Vagina (tissue), 2 donors: ENCODE data around the gene IFIT3.

Experiments used
- POLR2A ChIP-seq, 2 donors: fragments of 450-650 bp; IDR thresholded peaks; one replicate each; pipeline ENCODE4 v1.6.1; 2017; ENCODE audit warnings: antibody characterized with exemption in 2 of 2, mild to moderate bottlenecking in 2 of 2, moderate library complexity in 2 of 2
- TF ChIP-seq, protein P1 (sequence below), 3 experiments: fragments of 450-650 bp in 2 of 3; fragments of 200-600 bp in 1 of 3; sonication (generic) in 1 of 3; IDR thresholded peaks; one replicate each; pipeline ENCODE4 v1.5.1; 2017 to 2019; ENCODE audit warnings: antibody characterized with exemption in 3 of 3, mild to moderate bottlenecking in 2 of 3, moderate library complexity in 2 of 3

DNA sequence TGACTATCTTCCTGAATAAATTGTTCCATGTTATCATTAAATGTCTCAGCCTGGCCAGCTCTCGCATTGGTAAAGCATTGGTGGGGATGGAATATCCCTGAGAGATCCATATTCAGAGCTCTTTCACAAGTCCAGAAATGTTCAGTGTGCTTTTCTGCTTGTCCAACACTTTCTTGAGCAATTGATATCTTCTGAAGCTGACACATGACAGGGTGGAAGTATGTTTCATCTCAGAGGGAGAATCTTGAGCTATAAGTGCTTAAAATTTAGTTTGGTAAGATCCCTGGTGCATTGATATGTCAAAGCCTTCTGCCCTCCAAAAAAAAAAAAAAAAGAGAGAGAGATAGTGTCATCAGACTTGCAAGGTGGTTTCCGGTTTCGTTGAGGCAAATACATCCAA lies 7.4 kb downstream of the IFIT3 start:
- TF ChIP-seq POLR2A (IDR thresholded peaks at IDR 0.05) = no peak
- TF ChIP-seq, protein P1, sequence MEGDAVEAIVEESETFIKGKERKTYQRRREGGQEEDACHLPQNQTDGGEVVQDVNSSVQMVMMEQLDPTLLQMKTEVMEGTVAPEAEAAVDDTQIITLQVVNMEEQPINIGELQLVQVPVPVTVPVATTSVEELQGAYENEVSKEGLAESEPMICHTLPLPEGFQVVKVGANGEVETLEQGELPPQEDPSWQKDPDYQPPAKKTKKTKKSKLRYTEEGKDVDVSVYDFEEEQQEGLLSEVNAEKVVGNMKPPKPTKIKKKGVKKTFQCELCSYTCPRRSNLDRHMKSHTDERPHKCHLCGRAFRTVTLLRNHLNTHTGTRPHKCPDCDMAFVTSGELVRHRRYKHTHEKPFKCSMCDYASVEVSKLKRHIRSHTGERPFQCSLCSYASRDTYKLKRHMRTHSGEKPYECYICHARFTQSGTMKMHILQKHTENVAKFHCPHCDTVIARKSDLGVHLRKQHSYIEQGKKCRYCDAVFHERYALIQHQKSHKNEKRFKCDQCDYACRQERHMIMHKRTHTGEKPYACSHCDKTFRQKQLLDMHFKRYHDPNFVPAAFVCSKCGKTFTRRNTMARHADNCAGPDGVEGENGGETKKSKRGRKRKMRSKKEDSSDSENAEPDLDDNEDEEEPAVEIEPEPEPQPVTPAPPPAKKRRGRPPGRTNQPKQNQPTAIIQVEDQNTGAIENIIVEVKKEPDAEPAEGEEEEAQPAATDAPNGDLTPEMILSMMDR (IDR thresholded peaks at IDR 0.05) = no peak
